ENCODE data around the gene AKAP12. TPM values are rescaled to one million over a fixed set of nuclear protein-coding genes. Genes with fewer than 3 reads are reported as not detected.
A peak's percentile ranks its signal among the peaks of the same experiment; 100 is the strongest.

AKAP12 gene
- total RNA-seq, 1 donor from 2014 or later: 107 TPM

GRCh38 chr6:151240036-151240685, 394 bp downstream of the AKAP12 start:
- DNase-seq: peak; percentile 91

- peak; percentile 62 for DNase-seq
Measured at GRCh38 chr6:151240791-151241642, 1.2 kb downstream of the AKAP12 start.

GRCh38 chr6:151241853-151242252, 2.1 kb downstream of the AKAP12 start:
- no peak for DNase-seq

GRCh38 chr6:151242420-151242861, 2.7 kb downstream of the AKAP12 start:
- DNase-seq: no peak

GRCh38 chr6:151243481-151243880, 3.7 kb downstream of the AKAP12 start:
- DNase-seq: no peak

- no peak for DNase-seq
Measured at GRCh38 chr6:151247490-151247889, 7.7 kb downstream of the AKAP12 start.

GRCh38 chr6:151248295-151248694, 8.5 kb downstream of the AKAP12 start:
- no peak for DNase-seq

GRCh38 chr6:151252634-151253033, 12.9 kb downstream of the AKAP12 start:
- no peak for DNase-seq

- DNase-seq: peak; percentile 34
Measured at GRCh38 chr6:151254451-151255081, 14.8 kb downstream of the AKAP12 start.

- DNase-seq: no peak
Measured at GRCh38 chr6:151255811-151256210, 16.0 kb downstream of the AKAP12 start.

- peak; percentile 65 for DNase-seq
Measured at GRCh38 chr6:151257985-151258445, 18.2 kb downstream of the AKAP12 start.

GRCh38 chr6:151260205-151260604, 20.4 kb downstream of the AKAP12 start:
- DNase-seq: no peak

GRCh38 chr6:151263035-151263434, 23.3 kb downstream of the AKAP12 start:
- no peak for DNase-seq

- peak; percentile 48 for DNase-seq
Measured at GRCh38 chr6:151263967-151264366, 24.2 kb downstream of the AKAP12 start.

- DNase-seq: no peak
Measured at GRCh38 chr6:151265282-151265681, 25.5 kb downstream of the AKAP12 start.

- peak; percentile 76 for DNase-seq
Measured at GRCh38 chr6:151269321-151269995, 29.7 kb downstream of the AKAP12 start.

GRCh38 chr6:151275121-151275520, 35.4 kb downstream of the AKAP12 start:
- DNase-seq: no peak

- no peak for DNase-seq
Measured at GRCh38 chr6:151275566-151275965, 35.8 kb downstream of the AKAP12 start.

GRCh38 chr6:151276112-151276740, 36.5 kb downstream of the AKAP12 start:
- DNase-seq: no peak

- no peak for DNase-seq
Measured at GRCh38 chr6:151279891-151280290, 40.1 kb downstream of the AKAP12 start.

- no peak for DNase-seq
Measured at GRCh38 chr6:151280859-151281258, 41.1 kb downstream of the AKAP12 start.

- no peak for DNase-seq
Measured at GRCh38 chr6:151284012-151284411, 44.2 kb downstream of the AKAP12 start.

Data from tongue (tissue), 2 donors.